K562 (cell line): ENCODE results near the gene MYCL. TPM values are rescaled to one million over a fixed set of nuclear protein-coding genes. Genes with fewer than 3 reads are reported as not detected.

Source experiments
- ATAC-seq: fragments of 200-7000 bp; cut with Tn5 transposase; 3 replicates; pipeline ENCODE4 v1.9.1; 2020; ENCODE audit warnings: moderate library complexity
- BruUV-seq: library from RNA; stranded (reverse); fragments of 400-500 nt; replicated peaks from 2 replicates; lab custom pipeline; 2021; lab: Mats Ljungman, UMichigan
- CTCF ChIA-PET: fragments of 300-600 bp; formaldehyde crosslinking; extraction: SDS; loops from one replicate; lab custom pipeline; 2021; ENCODE audit warnings: low intra/inter-chr PET ratio; lab: Yijun Ruan, JAX
- POLR2A ChIA-PET: fragments of 300-600, 350-650 bp; sonication (Branson Sonifier 250); formaldehyde crosslinking; extraction: SDS; loops from one replicate; lab custom pipeline; 2021; ENCODE audit warnings: antibody characterized with exemption, inconsistent platforms; lab: Yijun Ruan, JAX
- DNase-seq, 4 experiments: peaks; one replicate each; pipeline versions ENCODE4 v3.0.0 to v3.0.0-alpha.2; 2011 to 2018; ENCODE audit warnings: low spot score in 3 of 4, mixed read lengths in 3 of 4; ENCODE audit errors: extremely low read depth in 1 of 4
- FAIRE-seq: peaks from 2 replicates; lab custom pipeline; 2011; peaks lifted over from hg19 to GRCh38; lab: Jason Lieb, UNC
- H2AFZ ChIP-seq: 2 replicates; pipeline ENCODE4 v1.6.0; 2011; ENCODE audit warnings: low read depth, low read length, control low read depth, inconsistent platforms
- H3K27ac ChIP-seq: fragments of 200-600 bp; 3 replicates; pipeline ENCODE4 v1.8.0; 2011; ENCODE audit warnings: low read depth, mild to moderate bottlenecking, control low read depth, inconsistent platforms, low read length, moderate library complexity, mixed read lengths; ENCODE audit errors: extremely low read depth
- H3K27me3 ChIP-seq, 2 experiments: fragments of 300-600 bp in 1 of 2; 2 replicates in 1 of 2; 3 replicates in 1 of 2; pipeline versions ENCODE4 v1.6.0 to v1.8.0; 2011; ENCODE audit warnings: inconsistent platforms in 2 of 2, low read length in 2 of 2, mild to moderate bottlenecking in 1 of 2, mixed read lengths in 1 of 2, moderate library complexity in 1 of 2; ENCODE audit not compliant: control insufficient read depth in 2 of 2, insufficient read depth in 2 of 2
- H3K36me3 ChIP-seq: fragments of 300-600 bp; 3 replicates; pipeline ENCODE4 v1.8.0; 2011; ENCODE audit warnings: mild to moderate bottlenecking, low read length, inconsistent platforms; ENCODE audit not compliant: control insufficient read depth, insufficient read depth
- H3K4me1 ChIP-seq, 2 experiments: fragments of 200-600 bp in 1 of 2; replicated peaks in 1 of 2; 2 replicates in 1 of 2; 3 replicates in 1 of 2; pipeline versions ENCODE4 v1.5.1 to v1.8.0; 2011; ENCODE audit warnings: inconsistent platforms in 2 of 2, low read length in 2 of 2, mild to moderate bottlenecking in 1 of 2, mixed read lengths in 1 of 2, moderate library complexity in 1 of 2; ENCODE audit not compliant: control insufficient read depth in 2 of 2, insufficient read depth in 2 of 2
- H3K4me2 ChIP-seq: 2 replicates; pipeline ENCODE4 v1.6.1; 2011; ENCODE audit warnings: low read length, control low read depth, inconsistent platforms, mixed read lengths; ENCODE audit not compliant: insufficient read depth
- H3K4me3 ChIP-seq: fragments of 200-600 bp; sonication (generic), shearing (Covaris generic); 2 replicates; pipeline ENCODE4 v1.5.1; 2016; ENCODE audit warnings: control low read depth, inconsistent platforms
- H3K79me2 ChIP-seq: fragments of 200-600 bp; 3 replicates; pipeline ENCODE4 v1.8.0; 2011; ENCODE audit warnings: low read length, inconsistent platforms; ENCODE audit not compliant: control insufficient read depth, insufficient read depth
- H3K9ac ChIP-seq, 2 experiments: 2 replicates each; pipeline versions ENCODE4 v1.6.0 to v1.6.1; 2011; ENCODE audit warnings: low read depth in 2 of 2, low read length in 2 of 2, control low read depth in 1 of 2, inconsistent platforms in 1 of 2, mild to moderate bottlenecking in 1 of 2, mixed read lengths in 1 of 2; ENCODE audit not compliant: insufficient read depth in 1 of 2
- H3K9me1 ChIP-seq: one replicate; pipeline ENCODE4 v1.6.0; 2011; ENCODE audit warnings: inconsistent platforms, mild to moderate bottlenecking, low read length, moderate library complexity; ENCODE audit not compliant: control insufficient read depth, insufficient read depth
- H3K9me3 ChIP-seq: replicated peaks from 2 replicates; pipeline ENCODE4 v1.5.1; 2011; ENCODE audit warnings: low read depth, low read length, inconsistent platforms; ENCODE audit not compliant: control insufficient read depth, insufficient read depth
- H4K20me1 ChIP-seq: replicated peaks from 2 replicates; pipeline ENCODE4 v1.6.1; 2011; ENCODE audit warnings: low read length, inconsistent platforms, mixed read lengths; ENCODE audit not compliant: control insufficient read depth, insufficient read depth
- DIDO1 ChIP-seq: fragments of 450-650 bp; IDR thresholded peaks from 2 replicates; pipeline ENCODE4 v1.6.1; 2016; ENCODE audit warnings: low read depth, missing biosample characterization, missing genetic modification characterization
- MEF2A ChIP-seq: IDR thresholded peaks from 2 replicates; pipeline ENCODE4 v1.6.1; 2011; ENCODE audit warnings: low read depth, mild to moderate bottlenecking, low read length, moderate library complexity; ENCODE audit not compliant: control insufficient read depth
- ZNF175 ChIP-seq: fragments of 200-800 bp; sonication (Bioruptor generic); IDR thresholded peaks from 2 replicates; pipeline ENCODE4 v1.6.1; 2016; ENCODE audit warnings: low read depth, mild to moderate bottlenecking, missing genetic modification characterization, missing compliant biosample characterization
- WGBS: fragments of 100-300 bp; shearing (Covaris generic); methylation state at CpG from one replicate; pipeline ENCODE4 v1.1.6; 2016; ENCODE audit warnings: low coverage, mixed read lengths; ENCODE audit not compliant: insufficient coverage; ENCODE audit errors: missing lambda C conversion rate; 5-methylcytosine and 5-hydroxymethylcytosine counted together
- in situ Hi-C: fragments of 300-500 bp; cut with MboI; formaldehyde crosslinking; loops from 4 replicates; pipeline ENCODE4 v1.15.0; 2018; ENCODE audit warnings: inconsistent platforms, mixed read lengths
- intact Hi-C: fragments of 100-400 bp; cut with micrococcal nuclease; formaldehyde crosslinking; loops from 2 replicates; pipeline ENCODE4 v1.14.2; 2022
- polyA plus RNA-seq, 8 experiments: library from polyadenylated mRNA; depleted of rRNA in 4 of 8; stranded (reverse) in 5 of 8; unstranded in 3 of 8; fragments of >200 nt; fragmentation: Nextera tagmentation in 2 of 8; fragmentation: Illumina TruSeq in 1 of 8; extraction: Ambion mirVana in 2 of 8; extraction: Trizol in 1 of 8; gene quantifications; 2 replicates each; pipeline versions ENCODE4 v1.2.1 to v1.2.3, GENCODE V29; 2011 to 2014; ENCODE audit warnings: inconsistent platforms in 1 of 8, missing spikeins in 1 of 8
- total RNA-seq, 7 experiments: library from RNA; depleted of rRNA in 6 of 7; stranded (reverse); fragments of >200 nt in 6 of 7; fragmentation: Illumina TruSeq in 2 of 7; extraction: Trizol in 2 of 7; gene quantifications; 2 replicates each; pipeline versions ENCODE4 v1.2.1 to v1.2.3, GENCODE V29; 2011 to 2021; ENCODE audit warnings: low replicate concordance in 1 of 7
- TF ChIP-seq, protein P1 (sequence below): fragments of 450-650 bp; formaldehyde crosslinking; IDR thresholded peaks from 2 replicates; pipeline ENCODE4 v1.4.0; 2020; ENCODE audit warnings: mild to moderate bottlenecking, moderate library complexity

The MYCL gene
- total and polyA plus RNA-seq, 9 of the 15 experiments (the other 6 are each of a cell fraction or from before 2014, with no cell fraction given), result 3.5 to 22.0 (median 12.8) TPM

DNA sequence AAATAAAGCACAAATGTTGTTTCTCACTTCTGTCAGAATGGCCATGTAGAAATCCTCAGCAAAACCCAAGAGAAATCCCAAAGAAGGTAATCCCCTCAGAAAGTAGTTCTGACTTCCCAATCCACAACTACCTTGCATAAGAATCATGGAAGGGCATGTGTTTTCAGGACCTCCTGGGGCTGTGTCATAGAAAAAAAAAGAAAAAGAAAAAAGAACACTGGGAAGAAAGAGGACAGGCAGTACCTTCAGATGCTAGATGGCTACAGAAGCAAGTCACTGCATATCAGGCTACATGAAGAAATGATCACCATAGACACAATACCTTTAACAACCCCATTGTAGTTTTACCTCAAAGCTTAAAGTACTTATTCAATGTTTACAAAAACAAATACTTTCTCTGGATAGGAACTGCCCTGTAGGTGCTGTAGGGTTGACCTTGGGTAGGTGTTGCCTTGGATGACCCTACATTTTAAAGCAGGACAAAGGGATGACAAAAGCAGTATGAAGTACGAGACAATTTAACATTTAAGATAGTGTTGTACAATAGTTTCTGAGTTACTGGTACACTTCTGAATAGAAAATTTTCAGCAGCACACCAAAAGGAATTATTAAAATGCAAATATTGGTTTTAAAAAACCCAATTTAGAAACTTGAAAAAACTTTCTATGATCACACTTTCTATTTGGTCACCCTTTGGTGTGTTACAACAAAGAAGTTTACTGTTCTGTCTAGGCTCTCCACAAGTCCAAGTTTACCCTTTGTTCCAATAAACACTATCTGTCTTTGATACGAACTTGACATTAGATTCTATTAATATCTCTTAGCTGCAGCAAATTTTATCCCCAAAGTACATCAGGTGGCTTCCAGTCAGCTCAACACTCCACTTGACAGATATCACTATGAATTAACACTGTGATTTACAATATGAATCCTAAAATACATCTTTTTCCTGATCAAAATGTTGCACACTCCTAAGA is 23.4 kb downstream of the MYCL start:
- Histone ChIP-seq H3K4me1 (peaks cover 13 to 21% of the 10 kb centered on the region in 2 experiments; a peak in 4 of 5 replicates), H3K79me2 (peaks cover 99% of the 10 kb centered on the region), H3K9me1 (no peaks in the 10 kb centered on the region), H3K9ac (no peak overlapping the region), H3K27me3 (no peaks in the 10 kb centered on the region), H4K20me1 (peaks cover 8% of the 10 kb centered on the region; the same call in 1 of the 2 replicates), H3K9me3 (no peaks in the 10 kb centered on the region), H3K36me3 (peaks cover 73% of the 10 kb centered on the region), H2AFZ (no peak overlapping the region), H3K27ac (no peak overlapping the region), H3K4me3 (no peak overlapping the region), H3K4me2 (no peak overlapping the region)
- BruUV-seq, result no TSS peak
- in situ Hi-C loops (no loop called here), intact Hi-C loops (no loop called here)
- ATAC-seq (no peak), FAIRE-seq (no peak), DNase-seq (no peak)
- ChIA-PET CTCF (interaction anchor here (0.5 kb wide), 1 partner anchor 264 kb away, joined by 3 read pairs; no protein-coding TSS in a partner anchor), POLR2A (interaction anchor here (0.6 to 8.3 kb wide), 3 partner anchors 11 to 65 kb away, joined by 3 to 92 read pairs (median 4); no protein-coding TSS in a partner anchor)
- TF ChIP-seq ZNF175 (CRISPR knock-in tag), result no peak
- TF ChIP-seq, protein P1, sequence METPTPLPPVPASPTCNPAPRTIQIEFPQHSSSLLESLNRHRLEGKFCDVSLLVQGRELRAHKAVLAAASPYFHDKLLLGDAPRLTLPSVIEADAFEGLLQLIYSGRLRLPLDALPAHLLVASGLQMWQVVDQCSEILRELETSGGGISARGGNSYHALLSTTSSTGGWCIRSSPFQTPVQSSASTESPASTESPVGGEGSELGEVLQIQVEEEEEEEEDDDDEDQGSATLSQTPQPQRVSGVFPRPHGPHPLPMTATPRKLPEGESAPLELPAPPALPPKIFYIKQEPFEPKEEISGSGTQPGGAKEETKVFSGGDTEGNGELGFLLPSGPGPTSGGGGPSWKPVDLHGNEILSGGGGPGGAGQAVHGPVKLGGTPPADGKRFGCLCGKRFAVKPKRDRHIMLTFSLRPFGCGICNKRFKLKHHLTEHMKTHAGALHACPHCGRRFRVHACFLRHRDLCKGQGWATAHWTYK (CRISPR knock-in tag), result no peak
- TF ChIP-seq DIDO1 (tag), result no peak
- no peak for TF ChIP-seq MEF2A
- WGBS, result 68% methylated on average over 2 of the region's 2 CpGs
